Spleen (tissue), 7 donors: Measurements from ENCODE around the gene C1QL4.

Experiments used
- CTCF ChIP-seq, 11 experiments: fragments of 200-600 bp in 7 of 11; fragments of 450-650 bp in 4 of 11; sonication (generic) in 4 of 11; IDR thresholded peaks in 8 of 11; conservative IDR thresholded peaks in 3 of 11; 1 replicate in 7 of 11; 2 replicates in 4 of 11; pipeline versions ENCODE4 v1.4.0 to v1.8.0; 2016 to 2021; ENCODE audit warnings: antibody characterized with exemption in 11 of 11, inconsistent platforms in 4 of 11, mild to moderate bottlenecking in 1 of 11
- POLR2AphosphoS5 ChIP-seq, 3 donors: sonication (generic); formaldehyde crosslinking; IDR thresholded peaks; one replicate each; pipeline ENCODE4 v1.5.1; 2017; ENCODE audit warnings: antibody characterized with exemption in 3 of 3
- donor health status: DM: no; HTN: no; CAD: no; lungs with moderate emphysema.
- donor health status: DM: no; HTN: no; CAD: no.
- donor health status: DM: no; HTN: no; CAD: no.

- TF ChIP-seq CTCF (IDR thresholded peaks at IDR 0.05 in 8 of 11, conservative IDR thresholded peaks at IDR 0.05 in 3 of 11) (no peak), POLR2AphosphoS5 (IDR thresholded peaks at IDR 0.05) (no peak)
Observed at GRCh38 chr12:49287876-49288275, 49.1 kb downstream of the C1QL4 start.
